Measurements from ENCODE around the gene IL13RA1.
"Not testable (repeated sequence)": the region's sequence is repeated elsewhere in the genome, so short reads cannot be mapped to it uniquely, and the experiment has no call there.

Gene IL13RA1

GRCh38 chrX:118780509-118780908 is 53.1 kb downstream of the IL13RA1 start:
- DNase-seq (ENCODE audit: low read depth in 2 of 2) = no peak

- DNase-seq (ENCODE audit: low read depth in 2 of 2) = no peak
Observed at GRCh38 chrX:118780911-118781310, 53.5 kb downstream of the IL13RA1 start.

- DNase-seq (ENCODE audit: low read depth in 2 of 2) = no peak
Observed at GRCh38 chrX:118795528-118796280, 68.3 kb downstream of the IL13RA1 start.

- no peak for DNase-seq (ENCODE audit: low read depth in 2 of 2)
Observed at GRCh38 chrX:118802857-118803256, 75.5 kb downstream of the IL13RA1 start.

- no peak for DNase-seq (ENCODE audit: low read depth in 2 of 2)
Observed at GRCh38 chrX:118807151-118808017, 80.0 kb downstream of the IL13RA1 start.

GRCh38 chrX:118817257-118817656 is 89.9 kb downstream of the IL13RA1 start:
- not testable (repeated sequence) for DNase-seq (ENCODE audit: low read depth in 2 of 2)

- DNase-seq (ENCODE audit: low read depth in 2 of 2) = peak; percentile 12 to 15
Observed at GRCh38 chrX:118823263-118824172, 96.1 kb downstream of the IL13RA1 start, which contains the start of gene ZCCHC12. TSS of gene ZCCHC12 (plus strand) at chrX:118823824. CDS start at chrX:118825245, 1,421 bp downstream.

GRCh38 chrX:118824173-118824730 is 96.8 kb downstream of the IL13RA1 start:
- DNase-seq (ENCODE audit: low read depth in 2 of 2) = no peak

- DNase-seq (ENCODE audit: low read depth in 2 of 2) = no peak
Observed at GRCh38 chrX:118825227-118825626, 97.8 kb downstream of the IL13RA1 start.

GRCh38 chrX:118839334-118839958 is 112.0 kb downstream of the IL13RA1 start:
- DNase-seq (ENCODE audit: low read depth in 2 of 2) = peak; percentile 16 to 26
